C4-2B (cell line): ENCODE measurements around the gene RPS27L.

ENCODE experiments used
- CTCF ChIP-seq: fragments of 450-650 bp; conservative IDR thresholded peaks from 2 replicates; pipeline ENCODE4 v1.5.1; 2017; ENCODE audit warnings: mild to moderate bottlenecking
- ZFX ChIP-seq: fragments of 450-650 bp; IDR thresholded peaks from 2 replicates; pipeline ENCODE4 v1.6.1; 2017

GRCh38 chr15:63109498-63109897 lies 47.8 kb downstream of the RPS27L start:
- TF ChIP-seq CTCF (no peak), ZFX (no peak)
